ENCODE measurements around the gene SLC4A7. TPM values are rescaled to one million over a fixed set of nuclear protein-coding genes. Genes with fewer than 3 reads are reported as not detected.

The SLC4A7 gene
- total and polyA plus RNA-seq, 2 experiments from 2014 or later, result 25.5 to 73.4 TPM

GRCh38 chr3:27500035-27500434, 15.9 kb upstream of the SLC4A7 start:
- no peak for DNase-seq
- no peak overlapping the region for H3K9ac ChIP-seq
- no peak overlapping the region for H2AFZ ChIP-seq
- H3K9me3 ChIP-seq (ENCODE audit: low read depth), result no peaks in the 10 kb centered on the region
- H3K79me2 ChIP-seq (ENCODE audit: insufficient read depth), result no peaks in the 10 kb centered on the region
- no peak overlapping the region for H3K27ac ChIP-seq
- 88 to 100% methylated on average over 1 of the region's 1 CpG for WGBS, 2 experiments (ENCODE audit: low coverage in 1 of 2, low lambda C conversion rate in 2 of 2, missing lambda C conversion rate in 2 of 2)
- H3K4me1 ChIP-seq (ENCODE audit: insufficient read depth), result peaks cover 14% of the 10 kb centered on the region
- peaks cover 17% of the 10 kb centered on the region for H3F3A ChIP-seq (ENCODE audit: insufficient read depth)
- H3K9me2 ChIP-seq (ENCODE audit: insufficient read depth), result no peaks in the 10 kb centered on the region
- H4K20me1 ChIP-seq (ENCODE audit: insufficient read depth), result no peaks in the 10 kb centered on the region
- no peak for TF ChIP-seq EZH2phosphoT487 (IDR thresholded peaks at IDR 0.05; ENCODE audit: insufficient read depth, low read depth)
- no peak for TF ChIP-seq EZH2 (IDR thresholded peaks at IDR 0.05; ENCODE audit: insufficient read depth, poor library complexity, severe bottlenecking)
- H3K4me3 ChIP-seq, result no peak overlapping the region
- H3K27me3 ChIP-seq (replicated peaks; ENCODE audit: insufficient read depth), result no peaks in the 10 kb centered on the region
- no peaks in the 10 kb centered on the region for H3K36me3 ChIP-seq (ENCODE audit: low read depth)
- no peak overlapping the region for H3K4me2 ChIP-seq (ENCODE audit: unreplicated experiment)
- in situ Hi-C loops (cut with MboI), result no loop called here

GRCh38 chr3:27494784-27495183, 10.6 kb upstream of the SLC4A7 start:
- in situ Hi-C loops (cut with MboI), result loop anchor here (25.0 kb wide), 1 partner anchor 168 kb away; no protein-coding TSS in a partner anchor
- H3K4me3 ChIP-seq, result no peak overlapping the region
- no peaks in the 10 kb centered on the region for H3K9me3 ChIP-seq (ENCODE audit: low read depth)
- no peaks in the 10 kb centered on the region for H3K79me2 ChIP-seq (ENCODE audit: insufficient read depth)
- no peaks in the 10 kb centered on the region for H3K27me3 ChIP-seq (replicated peaks; ENCODE audit: insufficient read depth)
- no peaks in the 10 kb centered on the region for H4K20me1 ChIP-seq (ENCODE audit: insufficient read depth)
- H3K9ac ChIP-seq, result no peak overlapping the region
- no peaks in the 10 kb centered on the region for H3F3A ChIP-seq (ENCODE audit: insufficient read depth)
- no peak overlapping the region for H3K4me2 ChIP-seq (ENCODE audit: unreplicated experiment)
- no peak overlapping the region for H2AFZ ChIP-seq
- H3K36me3 ChIP-seq (ENCODE audit: low read depth), result no peaks in the 10 kb centered on the region
- no peak overlapping the region for H3K27ac ChIP-seq
- no peak for DNase-seq
- TF ChIP-seq EZH2 (IDR thresholded peaks at IDR 0.05; ENCODE audit: insufficient read depth, poor library complexity, severe bottlenecking) (no peak), EZH2phosphoT487 (IDR thresholded peaks at IDR 0.05; ENCODE audit: insufficient read depth, low read depth) (no peak)
- H3K9me2 ChIP-seq (ENCODE audit: insufficient read depth), result no peaks in the 10 kb centered on the region
- no peaks in the 10 kb centered on the region for H3K4me1 ChIP-seq (ENCODE audit: insufficient read depth)

- H4K20me1 ChIP-seq (ENCODE audit: insufficient read depth), result no peaks in the 10 kb centered on the region
- H3K9me3 ChIP-seq (ENCODE audit: low read depth), result no peaks in the 10 kb centered on the region
- no peak overlapping the region for H3K4me3 ChIP-seq
- no peak overlapping the region for H3K27ac ChIP-seq
- in situ Hi-C loops (cut with MboI), result loop anchor here (25.0 kb wide), 1 partner anchor 173 kb away; no protein-coding TSS in a partner anchor
- H3K9ac ChIP-seq, result no peak overlapping the region
- no peaks in the 10 kb centered on the region for H3K4me1 ChIP-seq (ENCODE audit: insufficient read depth)
- WGBS, 2 experiments (ENCODE audit: low coverage in 1 of 2, low lambda C conversion rate in 2 of 2, missing lambda C conversion rate in 2 of 2), result 96 to 99% methylated on average over 2 of the region's 2 CpGs
- no peaks in the 10 kb centered on the region for H3K9me2 ChIP-seq (ENCODE audit: insufficient read depth)
- H3F3A ChIP-seq (ENCODE audit: insufficient read depth), result no peaks in the 10 kb centered on the region; the same call in 1 of the 2 replicates
- DNase-seq, result no peak
- no peaks in the 10 kb centered on the region for H3K36me3 ChIP-seq (ENCODE audit: low read depth)
- H3K4me2 ChIP-seq (ENCODE audit: unreplicated experiment), result no peak overlapping the region
- TF ChIP-seq EZH2phosphoT487 (IDR thresholded peaks at IDR 0.05; ENCODE audit: insufficient read depth, low read depth) (no peak), EZH2 (IDR thresholded peaks at IDR 0.05; ENCODE audit: insufficient read depth, poor library complexity, severe bottlenecking) (no peak)
- no peaks in the 10 kb centered on the region for H3K79me2 ChIP-seq (ENCODE audit: insufficient read depth)
- no peaks in the 10 kb centered on the region for H3K27me3 ChIP-seq (replicated peaks; ENCODE audit: insufficient read depth)
- no peak overlapping the region for H2AFZ ChIP-seq
Measured at GRCh38 chr3:27488821-27489220, 4.6 kb upstream of the SLC4A7 start.

GRCh38 chr3:27487383-27487782, 3.2 kb upstream of the SLC4A7 start:
- no peaks in the 10 kb centered on the region for H3K9me2 ChIP-seq (ENCODE audit: insufficient read depth)
- H3K4me3 ChIP-seq, result no peak overlapping the region
- DNase-seq, result no peak
- in situ Hi-C loops (cut with MboI), result loop anchor here (25.0 kb wide), 1 partner anchor 175 kb away; no protein-coding TSS in a partner anchor
- H3K79me2 ChIP-seq (ENCODE audit: insufficient read depth), result peaks cover 12% of the 10 kb centered on the region
- no peaks in the 10 kb centered on the region for H3K36me3 ChIP-seq (ENCODE audit: low read depth)
- no peak overlapping the region for H2AFZ ChIP-seq
- 61 to 67% methylated on average over 1 of the region's 1 CpG for WGBS, 2 experiments (ENCODE audit: low coverage in 1 of 2, low lambda C conversion rate in 2 of 2, missing lambda C conversion rate in 2 of 2)
- no peaks in the 10 kb centered on the region for H3K27me3 ChIP-seq (replicated peaks; ENCODE audit: insufficient read depth)
- H3K4me2 ChIP-seq (ENCODE audit: unreplicated experiment), result no peak overlapping the region
- no peak overlapping the region for H3K27ac ChIP-seq
- H3K9me3 ChIP-seq (ENCODE audit: low read depth), result no peaks in the 10 kb centered on the region
- TF ChIP-seq EZH2phosphoT487 (IDR thresholded peaks at IDR 0.05; ENCODE audit: insufficient read depth, low read depth), result no peak
- no peak for TF ChIP-seq EZH2 (IDR thresholded peaks at IDR 0.05; ENCODE audit: insufficient read depth, poor library complexity, severe bottlenecking)
- H3F3A ChIP-seq (ENCODE audit: insufficient read depth), result peaks cover 9% of the 10 kb centered on the region
- no peak overlapping the region for H3K9ac ChIP-seq
- H3K4me1 ChIP-seq (ENCODE audit: insufficient read depth), result peaks cover 3% of the 10 kb centered on the region; the same call in 1 of the 2 replicates
- H4K20me1 ChIP-seq (ENCODE audit: insufficient read depth), result no peaks in the 10 kb centered on the region

GRCh38 chr3:27486336-27486735, 2.2 kb upstream of the SLC4A7 start:
- peaks cover 19% of the 10 kb centered on the region for H3F3A ChIP-seq (ENCODE audit: insufficient read depth)
- 85 to 90% methylated on average over 7 of the region's 7 CpGs for WGBS, 2 experiments (ENCODE audit: low coverage in 1 of 2, low lambda C conversion rate in 2 of 2, missing lambda C conversion rate in 2 of 2)
- H3K36me3 ChIP-seq (ENCODE audit: low read depth), result 0 out of 2 replicates have a peak, but pooled peaks cover 3% of the 10 kb centered on the region
- no peaks in the 10 kb centered on the region for H3K27me3 ChIP-seq (replicated peaks; ENCODE audit: insufficient read depth)
- in situ Hi-C loops (cut with MboI), result loop anchor here (25.0 kb wide), 1 partner anchor 176 kb away; no protein-coding TSS in a partner anchor
- peaks cover 13% of the 10 kb centered on the region for H3K4me1 ChIP-seq (ENCODE audit: insufficient read depth)
- H3K9ac ChIP-seq, result no peak overlapping the region
- no peak for DNase-seq
- no peaks in the 10 kb centered on the region for H3K9me3 ChIP-seq (ENCODE audit: low read depth)
- no peak overlapping the region for H3K27ac ChIP-seq
- H3K9me2 ChIP-seq (ENCODE audit: insufficient read depth), result no peaks in the 10 kb centered on the region
- peaks cover 23% of the 10 kb centered on the region for H3K79me2 ChIP-seq (ENCODE audit: insufficient read depth)
- no peak overlapping the region for H2AFZ ChIP-seq
- no peaks in the 10 kb centered on the region for H4K20me1 ChIP-seq (ENCODE audit: insufficient read depth)
- H3K4me2 ChIP-seq (ENCODE audit: unreplicated experiment), result no peak overlapping the region
- TF ChIP-seq EZH2phosphoT487 (IDR thresholded peaks at IDR 0.05; ENCODE audit: insufficient read depth, low read depth) (no peak), EZH2 (IDR thresholded peaks at IDR 0.05; ENCODE audit: insufficient read depth, poor library complexity, severe bottlenecking) (no peak)
- H3K4me3 ChIP-seq, result no peak overlapping the region
